ENCODE measurements around the gene STK4.

STK4 gene

GRCh38 chr20:44963325-44964215, 2.7 kb upstream of the STK4 start:
- WGBS (ENCODE audit: extremely low coverage, insufficient coverage, insufficient read length), result no CpG with 5 or more reads among the region's 4 CpGs
- H2BK120ac ChIP-seq (ENCODE audit: insufficient read depth, low read length, poor library complexity), result no peak overlapping the region
- H3K4me1 ChIP-seq (ENCODE audit: control insufficient read depth in 1 of 2, insufficient read depth in 2 of 2, low read length in 2 of 2), result peaks cover 8 to 15% of the 10 kb centered on the region in 2 experiments
- no peak for DNase-seq
- H3K4ac ChIP-seq (ENCODE audit: low read depth, low read length), result no peak overlapping the region
- H3K27me3 ChIP-seq (ENCODE audit: insufficient read depth, low read length), result no peaks in the 10 kb centered on the region
- no peak overlapping the region for H3K14ac ChIP-seq (ENCODE audit: low read length)
- H3K27ac ChIP-seq (ENCODE audit: low read depth, low read length), result no peak overlapping the region
- peaks cover 12% of the 10 kb centered on the region for H3K79me1 ChIP-seq (ENCODE audit: low read length)
- no peak overlapping the region for H2BK5ac ChIP-seq (ENCODE audit: low read depth, low read length, poor library complexity)
- H2BK12ac ChIP-seq (ENCODE audit: low read length), result no peak overlapping the region
- H4K12ac ChIP-seq (ENCODE audit: low read depth, low read length), result no peak overlapping the region
- H3K79me2 ChIP-seq (ENCODE audit: control insufficient read depth, insufficient read depth, low read length, poor library complexity), result peaks cover 16% of the 10 kb centered on the region
- H3K36me3 ChIP-seq (ENCODE audit: control insufficient read depth in 1 of 2, insufficient read depth in 2 of 2, low read length in 2 of 2), result no peaks in the 10 kb centered on the region
- H3K9ac ChIP-seq (ENCODE audit: low read length), result no peak overlapping the region
- H4K8ac ChIP-seq (ENCODE audit: low read depth, low read length), result no peak overlapping the region
- no peak overlapping the region for H2AFZ ChIP-seq (ENCODE audit: insufficient read depth, low read length, poor library complexity)
- H3K18ac ChIP-seq (ENCODE audit: low read length), result no peak overlapping the region
- no peak overlapping the region for H3K4me2 ChIP-seq (ENCODE audit: low read length)
- peaks cover 2% of the 10 kb centered on the region for H3K9me3 ChIP-seq (ENCODE audit: insufficient read depth, low read depth, low read length)
- no peak overlapping the region for H4K91ac ChIP-seq (ENCODE audit: low read depth, low read length)
- no peak overlapping the region for H3K4me3 ChIP-seq (ENCODE audit: low read depth, low read length)
- no peak overlapping the region for H3K23ac ChIP-seq (ENCODE audit: low read length)
- H2AK5ac ChIP-seq (ENCODE audit: low read length), result no peak overlapping the region

- no CpG with 5 or more reads among the region's 5 CpGs for WGBS (ENCODE audit: extremely low coverage, insufficient coverage, insufficient read length)
- Histone ChIP-seq H3K23ac (ENCODE audit: low read length) (no peak overlapping the region), H3K4ac (ENCODE audit: low read depth, low read length) (peak overlapping the region; percentile 35), H2BK120ac (ENCODE audit: insufficient read depth, low read length, poor library complexity) (peak overlapping the region; percentile 91), H3K18ac (ENCODE audit: low read length) (no peak overlapping the region), H3K27me3 (ENCODE audit: insufficient read depth, low read length) (no peaks in the 10 kb centered on the region), H3K9ac (ENCODE audit: low read length) (no peak overlapping the region), H2BK5ac (ENCODE audit: low read depth, low read length, poor library complexity) (no peak overlapping the region), H4K12ac (ENCODE audit: low read depth, low read length) (peak overlapping the region; percentile 94), H2BK12ac (ENCODE audit: low read length) (no peak overlapping the region), H3K4me3 (ENCODE audit: low read depth, low read length) (peak overlapping the region; percentile 88), H4K91ac (ENCODE audit: low read depth, low read length) (peak overlapping the region; percentile 77), H3K9me3 (ENCODE audit: insufficient read depth, low read depth, low read length) (peaks cover 2% of the 10 kb centered on the region), H3K4me1 (ENCODE audit: control insufficient read depth in 1 of 2, insufficient read depth in 2 of 2, low read length in 2 of 2) (peaks cover 8 to 10% of the 10 kb centered on the region in 2 experiments), H3K79me1 (ENCODE audit: low read length) (peaks cover 8% of the 10 kb centered on the region), H2AFZ (ENCODE audit: insufficient read depth, low read length, poor library complexity) (peak overlapping the region; percentile 89), H3K4me2 (ENCODE audit: low read length) (peak overlapping the region; percentile 71), H3K36me3 (ENCODE audit: control insufficient read depth in 1 of 2, insufficient read depth in 2 of 2, low read length in 2 of 2) (no peaks in the 10 kb centered on the region), H3K27ac (ENCODE audit: low read depth, low read length) (peak overlapping the region; percentile 59), H2AK5ac (ENCODE audit: low read length) (no peak overlapping the region), H3K14ac (ENCODE audit: low read length) (peak overlapping the region; percentile 83), H4K8ac (ENCODE audit: low read depth, low read length) (peak overlapping the region; percentile 91), H3K79me2 (ENCODE audit: control insufficient read depth, insufficient read depth, low read length, poor library complexity) (peaks cover 13% of the 10 kb centered on the region)
- DNase-seq, result no peak
Observed at GRCh38 chr20:44965651-44966029, 672 bp upstream of the STK4 start.

GRCh38 chr20:44967207-44967807, 995 bp downstream of the STK4 start:
- Histone ChIP-seq H3K4me3 (ENCODE audit: low read depth, low read length) (no peak overlapping the region), H3K79me1 (ENCODE audit: low read length) (peaks cover 8% of the 10 kb centered on the region), H3K23ac (ENCODE audit: low read length) (no peak overlapping the region), H3K9ac (ENCODE audit: low read length) (no peak overlapping the region), H4K8ac (ENCODE audit: low read depth, low read length) (peak overlapping the region; percentile 90), H3K4ac (ENCODE audit: low read depth, low read length) (peak overlapping the region; percentile 74), H3K79me2 (ENCODE audit: control insufficient read depth, insufficient read depth, low read length, poor library complexity) (peaks cover 13% of the 10 kb centered on the region), H4K91ac (ENCODE audit: low read depth, low read length) (no peak overlapping the region), H4K12ac (ENCODE audit: low read depth, low read length) (no peak overlapping the region), H2BK12ac (ENCODE audit: low read length) (no peak overlapping the region), H2AFZ (ENCODE audit: insufficient read depth, low read length, poor library complexity) (no peak overlapping the region), H3K27me3 (ENCODE audit: insufficient read depth, low read length) (no peaks in the 10 kb centered on the region), H2AK5ac (ENCODE audit: low read length) (no peak overlapping the region), H3K27ac (ENCODE audit: low read depth, low read length) (no peak overlapping the region), H2BK5ac (ENCODE audit: low read depth, low read length, poor library complexity) (no peak overlapping the region), H2BK120ac (ENCODE audit: insufficient read depth, low read length, poor library complexity) (no peak overlapping the region), H3K9me3 (ENCODE audit: insufficient read depth, low read depth, low read length) (peaks cover 2% of the 10 kb centered on the region), H3K14ac (ENCODE audit: low read length) (no peak overlapping the region), H3K4me1 (ENCODE audit: control insufficient read depth in 1 of 2, insufficient read depth in 2 of 2, low read length in 2 of 2) (peaks cover 8 to 9% of the 10 kb centered on the region in 2 experiments), H3K36me3 (ENCODE audit: control insufficient read depth in 1 of 2, insufficient read depth in 2 of 2, low read length in 2 of 2) (no peaks in the 10 kb centered on the region), H3K4me2 (ENCODE audit: low read length) (peak overlapping the region; percentile 71), H3K18ac (ENCODE audit: low read length) (no peak overlapping the region)
- WGBS (ENCODE audit: extremely low coverage, insufficient coverage, insufficient read length), result no CpG with 5 or more reads among the region's 5 CpGs
- DNase-seq, result no peak

DNA sequence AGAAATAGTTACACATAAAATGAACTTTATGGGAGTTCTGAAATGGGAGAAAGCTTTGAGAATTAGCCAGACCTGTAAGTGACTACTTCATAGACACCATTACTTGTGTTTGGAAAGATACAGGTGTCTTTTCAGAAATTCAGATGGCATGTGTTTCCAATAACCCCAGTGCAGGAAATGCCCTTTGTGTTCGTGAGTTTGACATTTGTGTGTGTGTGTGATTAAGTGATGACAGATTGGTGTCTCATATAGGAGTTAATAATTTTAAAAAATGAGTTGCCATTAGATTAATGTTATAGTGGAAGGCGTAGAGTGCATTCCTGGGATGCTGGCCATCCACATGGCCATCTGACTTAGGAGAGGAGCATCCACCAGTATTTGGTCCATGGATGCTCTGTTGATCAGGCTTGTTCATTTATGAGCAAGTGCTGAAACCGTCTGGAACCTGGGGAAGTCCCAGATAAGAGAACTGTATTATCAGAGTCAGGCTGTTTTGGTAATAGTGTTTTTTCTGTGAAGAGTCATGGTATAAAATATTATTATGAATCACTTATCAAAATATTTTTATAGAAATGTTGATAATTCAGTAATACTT, 3.1 kb downstream of the STK4 start:
- peaks cover 2 to 7% of the 10 kb centered on the region in 2 experiments for H3K36me3 ChIP-seq (ENCODE audit: control insufficient read depth in 1 of 2, insufficient read depth in 2 of 2, low read length in 2 of 2)
- H2BK5ac ChIP-seq (ENCODE audit: low read depth, low read length, poor library complexity), result no peak overlapping the region
- H3K18ac ChIP-seq (ENCODE audit: low read length), result no peak overlapping the region
- H3K9ac ChIP-seq (ENCODE audit: low read length), result no peak overlapping the region
- H2BK12ac ChIP-seq (ENCODE audit: low read length), result no peak overlapping the region
- H2AK5ac ChIP-seq (ENCODE audit: low read length), result no peak overlapping the region
- peaks cover 8% of the 10 kb centered on the region for H3K79me1 ChIP-seq (ENCODE audit: low read length)
- H2AFZ ChIP-seq (ENCODE audit: insufficient read depth, low read length, poor library complexity), result no peak overlapping the region
- no peak overlapping the region for H4K91ac ChIP-seq (ENCODE audit: low read depth, low read length)
- no CpG with 5 or more reads among the region's 3 CpGs for WGBS (ENCODE audit: extremely low coverage, insufficient coverage, insufficient read length)
- no peak overlapping the region for H2BK120ac ChIP-seq (ENCODE audit: insufficient read depth, low read length, poor library complexity)
- H3K27me3 ChIP-seq (ENCODE audit: insufficient read depth, low read length), result no peaks in the 10 kb centered on the region
- no peak overlapping the region for H4K8ac ChIP-seq (ENCODE audit: low read depth, low read length)
- H3K4me3 ChIP-seq (ENCODE audit: low read depth, low read length), result no peak overlapping the region
- no peak overlapping the region for H3K14ac ChIP-seq (ENCODE audit: low read length)
- peaks cover 2% of the 10 kb centered on the region for H3K9me3 ChIP-seq (ENCODE audit: insufficient read depth, low read depth, low read length)
- no peak overlapping the region for H4K12ac ChIP-seq (ENCODE audit: low read depth, low read length)
- H3K4ac ChIP-seq (ENCODE audit: low read depth, low read length), result no peak overlapping the region
- peaks cover 13% of the 10 kb centered on the region for H3K79me2 ChIP-seq (ENCODE audit: control insufficient read depth, insufficient read depth, low read length, poor library complexity)
- no peak for DNase-seq
- no peak overlapping the region for H3K4me2 ChIP-seq (ENCODE audit: low read length)
- H3K23ac ChIP-seq (ENCODE audit: low read length), result no peak overlapping the region
- peaks cover 8 to 9% of the 10 kb centered on the region in 2 experiments for H3K4me1 ChIP-seq (ENCODE audit: control insufficient read depth in 1 of 2, insufficient read depth in 2 of 2, low read length in 2 of 2)
- no peak overlapping the region for H3K27ac ChIP-seq (ENCODE audit: low read depth, low read length)

All from trophoblast cell (in vitro differentiated cells and primary cell).